K562 (cell line): ENCODE measurements around the gene COL23A1. TPM values are rescaled to one million over a fixed set of nuclear protein-coding genes. Genes with fewer than 3 reads are reported as not detected.

ENCODE experiments used
- ADNP ChIP-seq: fragments of 200-800 bp; sonication (Bioruptor generic); IDR thresholded peaks from 2 replicates; pipeline ENCODE4 v1.6.1; 2016; ENCODE audit warnings: missing genetic modification characterization, missing compliant biosample characterization
- CLOCK ChIP-seq: fragments of 250-450 bp; sonication (Bioruptor Pico); IDR thresholded peaks from 2 replicates; pipeline ENCODE4 v1.4.0; 2020; ENCODE audit warnings: mild to moderate bottlenecking, moderate library complexity, borderline replicate concordance
- CUX1 ChIP-seq: fragments of 200-800 bp; sonication (Bioruptor generic); IDR thresholded peaks from 2 replicates; pipeline ENCODE4 v1.6.1; 2016; ENCODE audit warnings: missing genetic modification characterization, missing compliant biosample characterization
- DLX4 ChIP-seq: fragments of 250-450 bp; sonication (Bioruptor Pico); IDR thresholded peaks from 2 replicates; pipeline ENCODE4 v1.6.1; 2021; ENCODE audit warnings: mild to moderate bottlenecking
- GTF2B ChIP-seq: IDR thresholded peaks from 2 replicates; pipeline ENCODE4 v1.6.1; 2011; ENCODE audit not compliant: insufficient read length; ENCODE audit errors: extremely low read depth
- NELFE ChIP-seq: IDR thresholded peaks from 2 replicates; pipeline ENCODE4 v1.6.1; 2011; ENCODE audit warnings: mild to moderate bottlenecking; ENCODE audit not compliant: insufficient read depth, insufficient read length
- RBM39 ChIP-seq: fragments of 200-400 bp; formaldehyde crosslinking; optimal IDR thresholded peaks from 2 replicates; pipeline ENCODE3; 2018; ENCODE audit warnings: low read depth, low read length
- SLC30A9 ChIP-seq: fragments of 250-450 bp; sonication (Bioruptor Pico); IDR thresholded peaks from 2 replicates; pipeline ENCODE4 v1.8.0; 2022; ENCODE audit warnings: mild to moderate bottlenecking, moderate library complexity
- SMC3 ChIP-seq: conservative IDR thresholded peaks from 2 replicates; pipeline ENCODE4 v1.6.1; 2011; ENCODE audit warnings: low read depth, low read length, improper control_type of control experiment; ENCODE audit not compliant: insufficient read depth
- VEZF1 ChIP-seq: fragments of 200-800 bp; sonication (Bioruptor generic); IDR thresholded peaks from 2 replicates; pipeline ENCODE4 v1.6.1; 2017; ENCODE audit warnings: missing genetic modification characterization, missing compliant biosample characterization
- ZNF586 ChIP-seq: fragments of 450-650 bp; formaldehyde crosslinking; conservative IDR thresholded peaks from 2 replicates; pipeline ENCODE4 v1.4.0; 2020; ENCODE audit warnings: mild to moderate bottlenecking, moderate library complexity
- polyA plus RNA-seq, 8 experiments: library from polyadenylated mRNA; depleted of rRNA in 4 of 8; stranded (reverse) in 5 of 8; unstranded in 3 of 8; fragments of >200 nt; fragmentation: Nextera tagmentation in 2 of 8; fragmentation: Illumina TruSeq in 1 of 8; extraction: Ambion mirVana in 2 of 8; extraction: Trizol in 1 of 8; gene quantifications; 2 replicates each; pipeline versions ENCODE4 v1.2.1 to v1.2.3, GENCODE V29; 2011 to 2014; ENCODE audit warnings: inconsistent platforms in 1 of 8, missing spikeins in 1 of 8
- total RNA-seq, 7 experiments: library from RNA; depleted of rRNA in 6 of 7; stranded (reverse); fragments of >200 nt in 6 of 7; fragmentation: Illumina TruSeq in 2 of 7; extraction: Trizol in 2 of 7; gene quantifications; 2 replicates each; pipeline versions ENCODE4 v1.2.1 to v1.2.3, GENCODE V29; 2011 to 2021; ENCODE audit warnings: low replicate concordance in 1 of 7

The COL23A1 gene
- total and polyA plus RNA-seq, 9 of the 15 experiments (the other 6 are each of a cell fraction or from before 2014, with no cell fraction given): 0.09 TPM; not detected in 8

- TF ChIP-seq RBM39 (no peak), NELFE (no peak), SLC30A9 (CRISPR knock-in tag) (no peak), GTF2B (no peak), SMC3 (no peak), VEZF1 (peak; percentile 94), ADNP (tag) (no peak), CUX1 (CRISPR knock-in tag) (no peak), ZNF586 (CRISPR knock-in tag) (no peak), DLX4 (CRISPR knock-in tag) (no peak), CLOCK (CRISPR knock-in tag) (no peak)
Observed at GRCh38 chr5:178232124-178232919, 357.9 kb downstream of the COL23A1 start, which contains the start of gene PHYKPL (continued).
